GM10248 (cell line): ENCODE measurements around the gene ICA1.

Experiments
- CTCF ChIA-PET: fragments of 300-600 bp; sonication (Branson Sonifier 250); formaldehyde crosslinking; extraction: SDS; loops from one replicate; lab custom pipeline; 2021; ENCODE audit warnings: antibody characterized with exemption; lab: Yijun Ruan, JAX
- POLR2A ChIA-PET: fragments of 350-650 bp; sonication (Branson Sonifier 250); formaldehyde crosslinking; extraction: SDS; loops from one replicate; lab custom pipeline; 2020; ENCODE audit warnings: antibody characterized with exemption; lab: Yijun Ruan, JAX
- DNase-seq: peaks from one replicate; pipeline ENCODE4 v3.0.0; 2012; ENCODE audit errors: extremely low spot score
- CTCF ChIP-seq: IDR thresholded peaks from 2 replicates; pipeline ENCODE4 v1.5.1; 2012; ENCODE audit warnings: mild to moderate bottlenecking, low read depth; ENCODE audit errors: extremely low read depth, missing control alignments, control extremely low read depth

Gene ICA1

GRCh38 chr7:8176370-8177081 is 85.4 kb downstream of the ICA1 start:
- peak; percentile 41 for DNase-seq
- ChIA-PET POLR2A (interaction anchor here (0.6 kb wide), 1 partner anchor 256 kb away, joined by 3 read pairs; no protein-coding TSS in a partner anchor), CTCF (interaction anchor here (1.2 to 6.1 kb wide), 2 partner anchors 13 to 14 kb away, joined by 4 to 50 read pairs; no protein-coding TSS in a partner anchor)
- TF ChIP-seq CTCF: no peak

GRCh38 chr7:8175929-8176369 is 86.0 kb downstream of the ICA1 start:
- TF ChIP-seq CTCF: no peak
- DNase-seq: no peak
- ChIA-PET POLR2A (interaction anchor here (0.6 kb wide), 1 partner anchor 256 kb away, joined by 3 read pairs; no protein-coding TSS in a partner anchor), CTCF (interaction anchor here (1.2 kb wide), 1 partner anchor 14 kb away, joined by 4 read pairs; no protein-coding TSS in a partner anchor)

DNA sequence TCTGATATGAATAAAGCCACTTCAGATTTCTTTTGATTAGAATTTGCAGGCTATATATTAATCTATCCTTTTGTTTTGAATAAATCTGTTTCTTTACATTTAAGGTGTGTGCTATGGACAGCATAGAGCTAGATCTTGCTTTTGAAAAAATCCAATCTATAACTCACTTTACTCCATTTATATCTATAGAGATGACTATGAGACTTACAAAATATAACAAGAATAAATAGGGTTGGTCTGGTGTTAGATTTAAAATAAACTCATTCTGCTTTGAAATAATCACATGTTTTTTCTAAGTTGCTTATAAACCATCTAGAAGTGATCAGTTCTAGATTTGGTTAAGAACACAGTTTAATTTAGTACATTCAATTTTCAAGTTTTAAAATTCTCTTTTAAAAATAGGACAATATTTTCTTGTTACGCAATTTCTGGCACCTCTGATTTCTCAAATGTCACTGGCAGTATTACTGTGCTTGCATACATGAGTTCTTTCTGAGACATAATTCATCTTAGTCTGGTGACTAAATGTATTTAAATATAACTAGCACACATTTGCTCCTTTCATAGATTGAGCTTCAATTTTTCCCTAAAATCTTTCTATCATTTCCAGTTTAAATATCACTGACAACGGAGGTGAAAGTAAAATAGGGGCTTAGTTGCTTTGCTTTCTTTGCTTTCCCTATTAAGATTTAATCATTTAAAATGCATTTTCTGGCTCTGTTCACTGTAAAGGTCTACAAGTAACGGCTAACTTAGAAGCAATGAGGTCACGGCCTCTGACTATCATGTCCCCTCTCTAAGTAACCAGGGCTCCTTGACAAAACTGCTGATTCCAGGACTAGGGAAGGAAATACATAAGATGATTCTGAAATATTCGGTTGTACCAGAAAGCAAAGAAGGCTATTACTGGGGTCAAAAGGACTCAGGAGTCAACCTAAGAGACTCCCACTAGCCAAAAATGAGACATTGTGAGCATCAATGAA is 89.3 kb downstream of the ICA1 start:
- ChIA-PET CTCF (interaction anchor here (1.5 kb wide), 1 partner anchor 19 kb away, joined by 3 read pairs; no protein-coding TSS in a partner anchor), POLR2A (no interaction called here)
- DNase-seq: no peak
- TF ChIP-seq CTCF: no peak

DNA sequence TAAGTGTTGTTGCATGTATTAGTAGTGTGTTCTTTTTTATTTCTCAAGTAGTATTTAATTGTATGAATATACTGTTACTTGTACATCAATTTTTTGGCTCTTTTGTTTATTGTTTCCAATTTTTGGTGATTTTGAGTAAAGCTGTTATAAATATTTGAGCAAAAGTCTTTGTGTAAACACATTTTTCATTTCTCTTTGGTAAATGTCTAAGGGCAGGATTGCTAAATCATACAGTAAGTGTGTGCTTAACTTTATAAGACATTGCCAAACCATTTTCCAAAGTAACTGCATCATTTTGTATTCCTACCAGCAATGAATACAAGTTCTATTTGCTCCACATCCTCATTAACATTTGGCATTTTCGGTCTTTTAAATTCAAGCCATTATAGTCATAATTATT is 92.8 kb downstream of the ICA1 start:
- POLR2A ChIA-PET: no interaction called here
- no peak for TF ChIP-seq CTCF
- CTCF ChIA-PET: interaction anchor here (0.9 to 1.7 kb wide), 2 partner anchors 15 to 22 kb away, joined by 3 read pairs; no protein-coding TSS in a partner anchor
- DNase-seq: no peak

- no peak for DNase-seq
- TF ChIP-seq CTCF: no peak
- ChIA-PET POLR2A (no interaction called here), CTCF (interaction anchor here (0.9 to 1.7 kb wide), 2 partner anchors 16 to 23 kb away, joined by 3 read pairs; no protein-coding TSS in a partner anchor)
Observed at GRCh38 chr7:8168336-8168735, 93.6 kb downstream of the ICA1 start.

DNA sequence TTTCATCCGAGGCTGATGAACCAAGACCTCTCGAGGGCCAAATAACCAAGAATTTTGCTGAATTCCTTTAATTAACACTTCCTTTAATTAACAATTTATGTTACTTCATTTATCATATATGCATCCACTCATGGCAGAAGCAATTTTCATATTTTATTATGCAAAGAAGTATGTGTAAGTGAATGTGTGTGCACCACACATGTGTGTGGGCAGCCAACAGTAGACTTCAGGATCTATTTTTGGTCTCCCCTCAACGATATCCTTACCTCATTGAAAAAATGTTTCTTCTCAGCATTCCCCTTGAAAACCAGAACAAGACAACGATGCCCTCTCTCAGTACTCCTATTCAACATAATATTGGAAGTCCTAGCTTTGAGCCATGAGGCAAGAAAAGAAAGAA is 96.8 kb downstream of the ICA1 start:
- POLR2A ChIA-PET: no interaction called here
- TF ChIP-seq CTCF: no peak
- CTCF ChIA-PET: no interaction called here
- no peak for DNase-seq
